AG09319 (cell line): ENCODE data around the gene SESN3.

Experiments used
- DNase-seq: peaks from one replicate; pipeline ENCODE4 v3.0.0-alpha.2; 2010; ENCODE audit warnings: low read depth; ENCODE audit errors: extremely low read depth
- TF ChIP-seq, protein P1 (sequence below): IDR thresholded peaks from 2 replicates; pipeline ENCODE4 v1.5.1; 2011; ENCODE audit warnings: low read depth, mild to moderate bottlenecking, inconsistent platforms, low read length, moderate library complexity

SESN3 gene

DNA sequence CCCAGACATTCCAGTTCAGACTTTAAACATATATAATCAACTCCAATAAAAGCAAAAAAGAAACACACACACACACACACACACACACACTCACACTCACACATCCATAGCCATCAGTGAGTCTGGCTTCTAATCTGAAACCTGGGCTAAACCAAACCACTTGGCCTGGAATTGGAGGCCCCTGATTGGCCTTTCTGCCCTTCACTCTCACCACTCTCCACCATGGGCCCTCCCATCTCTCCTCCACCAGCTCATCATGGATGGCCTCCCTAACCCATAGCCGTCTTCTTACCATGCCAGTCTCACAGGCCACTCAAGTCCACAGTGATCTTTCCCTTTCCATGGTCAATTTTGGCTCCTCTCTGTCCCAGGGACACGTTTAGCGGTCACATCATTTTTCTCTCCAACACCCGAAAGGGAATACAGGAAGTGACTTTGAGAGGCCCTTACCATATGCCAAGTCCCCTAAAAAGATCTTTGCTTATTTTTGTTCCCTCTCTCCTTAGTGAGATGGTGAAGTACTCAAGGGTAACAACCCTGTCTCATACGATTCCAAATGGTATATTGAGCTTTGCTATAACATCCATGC lies 74.8 kb downstream of the SESN3 start:
- DNase-seq = no peak
- TF ChIP-seq, protein P1, sequence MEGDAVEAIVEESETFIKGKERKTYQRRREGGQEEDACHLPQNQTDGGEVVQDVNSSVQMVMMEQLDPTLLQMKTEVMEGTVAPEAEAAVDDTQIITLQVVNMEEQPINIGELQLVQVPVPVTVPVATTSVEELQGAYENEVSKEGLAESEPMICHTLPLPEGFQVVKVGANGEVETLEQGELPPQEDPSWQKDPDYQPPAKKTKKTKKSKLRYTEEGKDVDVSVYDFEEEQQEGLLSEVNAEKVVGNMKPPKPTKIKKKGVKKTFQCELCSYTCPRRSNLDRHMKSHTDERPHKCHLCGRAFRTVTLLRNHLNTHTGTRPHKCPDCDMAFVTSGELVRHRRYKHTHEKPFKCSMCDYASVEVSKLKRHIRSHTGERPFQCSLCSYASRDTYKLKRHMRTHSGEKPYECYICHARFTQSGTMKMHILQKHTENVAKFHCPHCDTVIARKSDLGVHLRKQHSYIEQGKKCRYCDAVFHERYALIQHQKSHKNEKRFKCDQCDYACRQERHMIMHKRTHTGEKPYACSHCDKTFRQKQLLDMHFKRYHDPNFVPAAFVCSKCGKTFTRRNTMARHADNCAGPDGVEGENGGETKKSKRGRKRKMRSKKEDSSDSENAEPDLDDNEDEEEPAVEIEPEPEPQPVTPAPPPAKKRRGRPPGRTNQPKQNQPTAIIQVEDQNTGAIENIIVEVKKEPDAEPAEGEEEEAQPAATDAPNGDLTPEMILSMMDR = no peak

DNA sequence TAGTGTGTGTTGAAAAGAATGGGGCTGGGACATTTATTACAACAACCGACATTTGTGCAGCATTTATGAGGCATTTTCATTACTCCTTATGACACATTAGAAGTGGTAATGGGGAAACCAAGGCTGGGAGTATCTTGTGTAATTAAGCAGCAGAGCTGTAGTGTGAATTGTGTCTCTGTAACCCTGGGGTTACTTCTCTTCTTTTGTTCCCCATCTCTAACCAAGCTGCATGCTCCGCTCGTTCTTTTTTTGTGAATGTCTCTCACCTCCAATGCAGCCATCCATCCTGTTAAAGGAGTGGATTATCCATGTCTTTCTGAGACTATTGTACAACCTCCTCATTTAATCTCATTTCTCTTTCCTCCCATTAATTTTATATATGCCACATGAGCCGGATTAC lies 75.6 kb downstream of the SESN3 start:
- DNase-seq = no peak
- TF ChIP-seq, protein P1 = no peak

DNA sequence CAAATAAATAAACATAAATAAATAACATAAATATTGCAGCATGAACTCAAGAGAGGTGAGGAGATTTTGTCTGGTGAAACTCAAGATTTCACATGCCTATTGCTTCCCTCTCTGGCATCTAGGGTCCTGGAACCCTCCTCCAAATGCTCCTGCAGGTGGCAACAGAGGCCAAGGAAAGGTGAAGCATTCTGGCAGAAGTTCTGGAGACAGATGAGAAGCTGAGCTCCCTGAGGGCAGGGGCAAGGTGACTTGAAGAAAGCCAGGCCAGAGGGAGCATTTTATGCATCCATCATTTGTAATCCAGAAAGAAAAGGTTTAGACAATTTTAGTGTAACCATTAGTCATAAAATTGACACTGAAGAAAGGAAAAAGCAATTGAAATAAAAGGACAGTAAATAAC lies 76.5 kb downstream of the SESN3 start:
- TF ChIP-seq, protein P1 = peak; percentile 58
- no peak for DNase-seq

DNA sequence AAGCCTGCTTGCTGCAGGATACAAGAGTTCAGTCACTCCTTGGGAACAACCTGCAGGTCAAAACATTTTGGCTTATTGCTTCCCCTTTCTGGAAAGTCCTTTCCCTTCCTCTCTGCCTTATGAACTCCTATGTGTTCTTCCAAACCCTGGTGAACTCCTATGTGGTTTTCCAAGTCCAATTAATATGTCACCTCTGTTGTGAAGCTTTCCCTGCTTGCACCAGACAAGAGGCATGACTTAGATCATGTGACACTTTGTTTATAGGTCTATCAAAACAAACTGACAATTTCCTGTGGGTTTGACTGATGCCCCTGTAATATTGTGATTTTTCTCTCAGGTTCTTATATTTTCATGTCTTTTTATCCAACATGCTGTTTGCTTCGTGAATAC lies 77.2 kb downstream of the SESN3 start:
- TF ChIP-seq, protein P1 = no peak

DNA sequence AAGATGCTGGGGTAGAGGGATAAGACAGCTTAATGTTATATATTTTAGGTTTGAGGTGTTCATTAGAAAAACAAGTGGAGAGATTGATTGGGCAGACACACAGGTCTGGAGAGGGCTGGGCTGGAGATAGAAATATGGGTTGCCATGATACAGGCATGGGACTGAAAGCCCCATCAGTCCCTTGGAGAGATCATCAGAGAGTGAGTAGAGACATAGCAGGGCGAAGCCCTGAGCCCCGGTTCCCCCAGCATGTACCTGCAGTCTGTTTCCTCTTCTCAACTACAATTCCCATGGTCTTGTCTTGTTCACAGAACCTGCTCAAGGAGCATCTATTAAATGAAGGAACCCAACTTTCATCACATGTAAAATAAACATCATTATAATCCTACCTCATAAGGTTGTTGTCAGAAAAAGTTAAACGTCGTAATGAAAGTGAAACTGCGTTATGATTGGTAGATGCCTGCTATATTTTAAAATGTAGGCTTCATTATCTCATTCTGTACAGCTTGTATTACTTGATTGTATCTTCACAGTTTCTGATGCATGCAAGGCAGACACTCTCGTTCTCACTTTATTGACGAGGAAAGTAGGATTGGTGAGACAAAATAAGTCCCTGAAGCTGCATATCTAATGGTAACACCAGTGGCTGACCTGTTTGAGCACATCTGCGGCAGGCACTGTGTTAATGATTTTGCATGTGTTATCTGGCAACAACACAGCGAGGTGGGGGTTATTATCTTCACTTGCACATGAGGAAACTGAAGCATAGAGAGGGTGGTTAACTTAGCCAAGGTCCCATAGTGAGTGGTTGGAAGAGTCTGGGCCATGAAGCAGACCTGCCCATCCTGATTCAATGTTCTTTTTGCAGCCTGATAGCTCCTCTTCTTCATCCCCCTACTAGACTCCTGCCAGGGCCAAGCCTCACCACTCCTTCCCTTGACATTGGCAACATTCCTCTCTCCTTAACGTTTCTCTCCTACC lies 77.8 kb downstream of the SESN3 start:
- TF ChIP-seq, protein P1 = no peak

More for the DNA sequence above, 77.2 kb downstream of the SESN3 start:
- DNase-seq = no peak

DNA sequence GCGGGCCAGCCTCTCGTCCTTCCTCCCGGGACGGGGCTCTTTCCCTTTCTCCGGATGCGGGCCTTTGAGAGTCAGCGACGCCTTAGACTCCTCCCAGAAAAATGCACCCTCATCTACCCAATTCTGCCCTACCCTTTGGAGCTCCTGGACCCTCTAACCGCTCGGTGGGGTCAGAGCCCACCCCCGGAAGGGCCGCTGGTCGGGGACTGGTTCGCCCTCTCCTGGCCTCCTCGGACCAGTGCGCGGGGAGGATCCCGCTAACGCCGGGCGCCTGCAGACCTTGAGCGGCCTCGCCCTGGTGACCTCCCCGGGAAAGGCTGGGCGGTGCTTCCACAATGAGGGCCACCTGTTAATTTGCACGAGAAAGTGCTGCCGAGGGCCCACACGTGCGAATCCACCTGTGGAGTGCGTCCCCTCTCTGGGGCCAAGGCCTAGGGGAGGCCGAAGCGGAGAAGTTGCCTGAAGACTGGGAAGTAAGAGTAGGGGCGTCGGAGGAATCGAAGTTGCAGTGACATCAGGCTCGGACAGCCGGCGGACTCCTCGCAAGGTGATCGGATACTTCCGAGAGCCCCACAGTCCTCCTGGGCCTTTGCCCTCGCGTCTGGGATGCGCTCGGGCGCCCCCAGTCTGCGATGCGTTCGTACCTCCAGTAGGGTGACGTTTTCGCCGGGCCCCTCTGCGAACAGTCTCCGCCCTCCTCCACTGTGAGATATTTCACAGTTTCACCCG lies 79.9 kb downstream of the SESN3 start:
- TF ChIP-seq, protein P1 = peak; percentile 71

More for the DNA sequence above, 77.8 kb downstream of the SESN3 start:
- DNase-seq = no peak

More for the DNA sequence above, 79.9 kb downstream of the SESN3 start:
- DNase-seq = peak; percentile 72
